ENCODE results near the gene ZNF664. TPM values are rescaled to one million over a fixed set of nuclear protein-coding genes. Genes with fewer than 3 reads are reported as not detected.

ZNF664 gene
- total RNA-seq, 2 experiments from 2014 or later, result 41.3 to 46.6 TPM

DNA sequence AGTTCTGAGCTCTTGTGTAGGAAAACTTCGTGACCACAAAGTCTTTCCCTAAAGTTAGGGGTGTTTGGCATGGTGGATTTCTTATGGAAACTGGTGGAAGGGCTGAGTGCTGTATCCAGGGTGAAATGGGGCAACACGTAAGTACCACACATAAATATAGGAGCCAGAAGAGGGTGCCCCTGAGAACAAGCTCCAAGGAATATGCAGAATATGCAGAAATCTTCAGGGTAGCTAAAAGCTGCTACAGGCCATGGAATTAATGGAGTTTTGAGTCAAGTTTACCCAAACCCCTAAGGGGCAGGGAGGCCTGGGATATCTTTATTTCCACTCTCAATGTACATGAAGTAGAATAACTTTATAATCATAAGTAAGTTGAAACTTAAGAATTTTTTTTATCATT lies 44.0 kb downstream of the ZNF664 start:
- Mint-ChIP-seq H3K9me3 (no peaks in the 10 kb centered on the region), H3K4me3 (no peak overlapping the region), H3K27ac (no peak overlapping the region), H3K36me3 (ENCODE audit: low read depth) (peaks cover 18% of the 10 kb centered on the region), H3K4me1 (no peaks in the 10 kb centered on the region), H3K27me3 (no peaks in the 10 kb centered on the region)
- ChIA-PET CTCF (no interaction called here), POLR2A (no interaction called here)
- DNase-seq, result no peak

GRCh38 chr12:124018539-124018938 lies 45.5 kb downstream of the ZNF664 start:
- H3K4me1 Mint-ChIP-seq, result no peaks in the 10 kb centered on the region
- POLR2A ChIA-PET, result interaction anchor here (0.6 kb wide), 1 partner anchor 310 kb away, joined by 5 read pairs; no protein-coding TSS in a partner anchor

DNA sequence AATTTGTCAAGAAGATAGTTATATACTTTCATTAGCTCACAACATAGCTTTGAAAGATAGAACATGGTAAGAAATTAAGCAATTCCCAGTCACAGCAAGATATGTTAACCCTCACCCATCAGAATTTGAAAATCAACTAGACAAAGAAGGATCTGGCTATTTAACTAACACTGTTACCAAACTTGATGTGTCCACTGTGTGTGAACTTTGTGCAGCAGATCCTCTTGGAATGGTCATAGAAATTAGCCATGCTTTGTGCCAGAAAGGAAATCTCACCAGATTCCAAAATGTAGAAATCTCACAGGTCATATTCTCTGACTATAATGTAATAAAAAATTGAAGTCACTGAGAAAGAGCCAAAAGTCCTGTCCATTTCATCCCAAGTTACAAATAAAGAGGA lies 46.1 kb downstream of the ZNF664 start:
- Mint-ChIP-seq H3K36me3 (ENCODE audit: low read depth) (peaks cover 5% of the 10 kb centered on the region), H3K27ac (no peak overlapping the region), H3K4me3 (no peak overlapping the region), H3K27me3 (no peaks in the 10 kb centered on the region), H3K4me1 (peaks cover 1% of the 10 kb centered on the region), H3K9me3 (no peaks in the 10 kb centered on the region)
- ChIA-PET POLR2A (no interaction called here), CTCF (interaction anchor here (1.2 to 1.9 kb wide), 2 partner anchors 15 to 175 kb away, joined by 3 to 4 read pairs; no protein-coding TSS in a partner anchor)
- no peak for DNase-seq

More at GRCh38 chr12:124018539-124018938, 45.5 kb downstream of the ZNF664 start:
- H3K4me3 Mint-ChIP-seq, result no peak overlapping the region
- peaks cover 5% of the 10 kb centered on the region for H3K36me3 Mint-ChIP-seq (ENCODE audit: low read depth)
- H3K27me3 Mint-ChIP-seq, result no peaks in the 10 kb centered on the region
- H3K27ac Mint-ChIP-seq, result no peak overlapping the region
- no peaks in the 10 kb centered on the region for H3K9me3 Mint-ChIP-seq
- no peak for DNase-seq
- CTCF ChIA-PET, result interaction anchor here (1.2 to 1.9 kb wide), 2 partner anchors 14 to 174 kb away, joined by 3 to 4 read pairs; no protein-coding TSS in a partner anchor

DNA sequence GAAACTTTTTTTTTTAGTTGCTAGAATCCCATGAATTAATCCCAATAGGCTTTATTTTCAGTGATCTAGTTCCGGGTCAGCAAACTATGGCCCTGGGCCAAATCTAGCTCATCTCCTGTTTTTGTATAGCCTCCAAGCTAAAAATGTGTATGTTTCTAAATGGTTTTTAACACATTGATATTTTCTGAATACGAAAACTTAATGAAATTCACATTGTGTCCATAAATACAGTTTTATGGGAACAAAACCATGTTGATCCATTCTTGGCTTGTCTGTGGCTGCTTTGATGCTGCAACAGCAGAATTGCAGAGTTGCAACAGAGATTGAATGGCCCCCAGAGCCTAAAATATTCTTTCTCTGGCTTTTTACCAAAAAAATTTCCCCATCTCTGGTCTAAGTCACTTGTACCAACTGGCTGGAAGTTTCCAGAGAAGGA lies 47.5 kb downstream of the ZNF664 start:
- Mint-ChIP-seq H3K4me1 (peaks cover 2% of the 10 kb centered on the region), H3K27me3 (no peaks in the 10 kb centered on the region), H3K27ac (no peak overlapping the region), H3K4me3 (no peak overlapping the region), H3K9me3 (no peaks in the 10 kb centered on the region), H3K36me3 (ENCODE audit: low read depth) (no peaks in the 10 kb centered on the region)
- ChIA-PET POLR2A (no interaction called here), CTCF (interaction anchor here (1.9 kb wide), 1 partner anchor 16 kb away, joined by 4 read pairs; no protein-coding TSS in a partner anchor)
- DNase-seq, result no peak

DNA sequence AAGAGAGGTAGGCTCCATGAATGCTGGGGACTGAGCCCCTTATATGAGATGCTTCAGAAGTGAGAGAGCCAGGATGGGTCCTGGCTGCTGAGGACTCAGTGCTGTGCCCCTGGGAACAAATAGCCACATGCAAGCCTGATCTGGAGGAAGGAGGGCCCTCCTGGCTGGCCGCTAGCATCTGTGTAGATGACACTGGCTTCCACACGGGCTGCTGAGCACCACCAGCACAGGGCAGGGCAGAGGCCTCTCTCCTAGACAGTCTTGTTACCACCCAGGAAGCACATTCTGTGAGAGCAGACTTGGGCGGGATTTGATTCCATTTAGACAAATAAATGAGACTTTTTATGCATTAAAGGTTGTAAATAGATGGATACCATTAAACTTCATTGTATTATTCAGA lies 48.0 kb downstream of the ZNF664 start:
- Mint-ChIP-seq H3K27me3 (no peaks in the 10 kb centered on the region), H3K4me3 (no peak overlapping the region), H3K27ac (no peak overlapping the region), H3K4me1 (peaks cover 2% of the 10 kb centered on the region), H3K36me3 (ENCODE audit: low read depth) (no peaks in the 10 kb centered on the region), H3K9me3 (no peaks in the 10 kb centered on the region)
- no peak for DNase-seq
- ChIA-PET CTCF (no interaction called here), POLR2A (no interaction called here)

- Mint-ChIP-seq H3K4me1 (peaks cover 2% of the 10 kb centered on the region), H3K27me3 (no peaks in the 10 kb centered on the region), H3K4me3 (no peak overlapping the region), H3K36me3 (ENCODE audit: low read depth) (no peaks in the 10 kb centered on the region), H3K9me3 (no peaks in the 10 kb centered on the region), H3K27ac (no peak overlapping the region)
- CTCF ChIA-PET, result interaction anchor here (0.6 kb wide), 1 partner anchor 622 kb away, joined by 4 read pairs; no protein-coding TSS in a partner anchor
- POLR2A ChIA-PET, result no interaction called here
- DNase-seq, result no peak
Observed at GRCh38 chr12:124022161-124022560, 49.1 kb downstream of the ZNF664 start.

DNA sequence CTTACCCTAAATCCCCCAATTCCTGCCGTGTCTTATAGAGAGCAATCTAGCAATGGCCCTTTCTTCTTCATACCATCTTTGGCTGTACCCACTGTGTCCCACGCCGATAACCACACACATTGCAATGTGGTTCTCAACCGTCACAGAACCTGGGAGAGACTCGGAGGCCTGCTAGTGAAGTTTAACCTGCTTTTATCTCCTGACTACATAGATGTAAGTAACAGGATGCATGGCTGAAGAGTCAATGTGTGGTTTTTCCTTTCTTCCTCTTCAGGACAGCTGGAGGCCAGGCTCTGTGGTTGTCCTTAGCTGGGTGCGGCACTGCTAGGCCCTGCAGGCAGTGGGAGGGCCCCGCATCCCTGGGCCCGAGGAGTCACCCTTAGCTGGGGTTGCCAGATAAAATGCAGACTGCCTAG lies 51.3 kb downstream of the ZNF664 start:
- Mint-ChIP-seq H3K27ac (peak overlapping the region; percentile 58), H3K4me1 (peaks cover 10% of the 10 kb centered on the region), H3K27me3 (no peaks in the 10 kb centered on the region), H3K4me3 (no peak overlapping the region), H3K9me3 (no peaks in the 10 kb centered on the region), H3K36me3 (ENCODE audit: low read depth) (no peaks in the 10 kb centered on the region)
- DNase-seq, result no peak
- ChIA-PET CTCF (interaction anchor here (1.1 to 1.3 kb wide), 2 partner anchors 9 kb away, joined by 3 read pairs; no protein-coding TSS in a partner anchor), POLR2A (no interaction called here)

DNA sequence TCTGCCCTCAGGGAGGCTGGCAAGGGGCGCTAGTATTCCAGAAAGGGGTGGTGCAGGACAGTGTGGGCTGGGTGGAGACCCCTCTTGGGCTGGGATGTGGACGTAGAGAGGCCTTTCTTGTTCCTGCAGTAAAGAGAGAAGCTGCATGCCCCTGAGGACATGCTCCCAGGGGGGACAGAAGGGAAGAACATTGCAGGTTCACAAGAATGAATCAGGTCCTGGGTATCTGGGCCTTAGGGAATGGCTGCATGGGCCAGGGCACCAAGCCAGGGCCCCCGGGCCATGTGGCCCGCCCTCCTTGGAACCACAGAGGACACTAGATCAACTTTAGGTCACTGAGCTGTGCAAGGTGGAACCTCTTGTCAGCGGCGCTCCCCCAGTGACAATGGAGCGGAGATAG lies 51.8 kb downstream of the ZNF664 start:
- CTCF ChIA-PET, result interaction anchor here (1.3 kb wide), 1 partner anchor 8 kb away, joined by 3 read pairs; no protein-coding TSS in a partner anchor

GRCh38 chr12:124025661-124026060 lies 52.6 kb downstream of the ZNF664 start:
- Mint-ChIP-seq H3K27ac (no peak overlapping the region), H3K4me1 (peaks cover 10% of the 10 kb centered on the region), H3K36me3 (ENCODE audit: low read depth) (no peaks in the 10 kb centered on the region), H3K9me3 (no peaks in the 10 kb centered on the region), H3K27me3 (no peaks in the 10 kb centered on the region), H3K4me3 (no peak overlapping the region)
- CTCF ChIA-PET, result no interaction called here
- POLR2A ChIA-PET, result no interaction called here
- DNase-seq, result no peak

More for the DNA sequence above, 51.8 kb downstream of the ZNF664 start:
- DNase-seq, result no peak
- Mint-ChIP-seq H3K4me1 (peaks cover 10% of the 10 kb centered on the region), H3K27me3 (no peaks in the 10 kb centered on the region), H3K27ac (peak overlapping the region; percentile 37), H3K9me3 (no peaks in the 10 kb centered on the region), H3K4me3 (no peak overlapping the region), H3K36me3 (ENCODE audit: low read depth) (no peaks in the 10 kb centered on the region)
- POLR2A ChIA-PET, result no interaction called here

DNA sequence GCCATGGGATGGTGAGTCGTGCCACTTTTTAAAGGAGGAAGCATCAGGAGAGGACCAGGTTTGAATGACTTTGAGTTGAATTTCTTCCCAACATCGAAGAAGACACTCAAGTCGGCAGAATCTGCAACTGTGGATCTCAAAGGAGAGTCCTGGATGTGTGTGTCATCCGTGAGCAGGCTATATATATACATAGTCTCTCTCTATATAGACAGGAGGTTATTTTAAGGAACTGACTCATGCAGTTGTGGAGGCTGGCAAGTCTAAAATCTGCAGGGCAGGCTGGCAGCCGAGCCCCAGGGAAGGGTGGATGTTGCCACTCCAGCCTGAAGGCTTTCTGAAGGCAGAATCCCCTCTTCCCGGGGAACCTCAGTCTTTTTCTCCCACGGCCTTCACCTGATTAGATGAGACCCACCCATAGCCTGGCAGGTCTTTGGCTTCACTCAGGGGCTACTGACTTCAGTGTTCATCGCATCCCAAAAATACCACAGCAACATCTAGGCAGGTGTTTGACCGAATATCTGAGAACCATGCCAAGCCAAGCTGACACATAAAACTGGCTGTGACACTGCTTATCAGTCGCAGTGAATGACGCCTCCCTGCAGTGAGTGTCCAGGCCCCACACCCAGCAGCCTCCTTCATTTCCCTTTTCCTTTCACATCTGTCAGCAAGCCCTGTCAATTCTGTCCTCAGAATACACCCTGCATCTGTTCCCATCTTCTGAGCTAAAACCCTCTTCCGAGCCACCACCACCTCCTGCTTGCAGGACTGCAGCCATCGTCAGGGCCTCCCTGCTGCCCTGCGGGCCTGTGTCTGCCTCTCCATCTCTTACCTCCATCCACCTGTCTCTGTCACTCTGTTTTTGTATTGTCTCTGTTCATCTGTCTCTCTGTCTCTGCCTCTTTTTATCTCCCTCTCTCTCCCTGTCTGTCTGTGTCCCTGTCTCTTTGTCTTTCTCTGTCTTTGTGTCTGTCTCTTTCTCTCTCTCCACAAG lies 54.0 kb downstream of the ZNF664 start:
- H3K27ac Mint-ChIP-seq, result no peak overlapping the region
- ChIA-PET CTCF (interaction anchor here (1.3 kb wide), 1 partner anchor 740 kb away, joined by 3 read pairs; no protein-coding TSS in a partner anchor), POLR2A (no interaction called here)
- H3K36me3 Mint-ChIP-seq (ENCODE audit: low read depth), result no peaks in the 10 kb centered on the region
- H3K4me3 Mint-ChIP-seq, result no peak overlapping the region
- no peaks in the 10 kb centered on the region for H3K27me3 Mint-ChIP-seq
- H3K9me3 Mint-ChIP-seq, result no peaks in the 10 kb centered on the region
- peaks cover 10% of the 10 kb centered on the region for H3K4me1 Mint-ChIP-seq
- DNase-seq, result no peak

- ChIA-PET POLR2A (no interaction called here), CTCF (interaction anchor here (0.9 to 1.3 kb wide), 2 partner anchors 19 to 739 kb away, joined by 3 read pairs; no protein-coding TSS in a partner anchor)
- no peak for DNase-seq
- Mint-ChIP-seq H3K4me3 (no peak overlapping the region), H3K36me3 (ENCODE audit: low read depth) (no peaks in the 10 kb centered on the region), H3K27ac (no peak overlapping the region), H3K9me3 (no peaks in the 10 kb centered on the region), H3K27me3 (no peaks in the 10 kb centered on the region), H3K4me1 (peaks cover 10% of the 10 kb centered on the region)
Observed at GRCh38 chr12:124027753-124028554, 54.9 kb downstream of the ZNF664 start.

- H3K9me3 Mint-ChIP-seq, result no peaks in the 10 kb centered on the region
- DNase-seq, result no peak
- H3K4me3 Mint-ChIP-seq, result no peak overlapping the region
- no peaks in the 10 kb centered on the region for H3K36me3 Mint-ChIP-seq (ENCODE audit: low read depth)
- POLR2A ChIA-PET, result no interaction called here
- H3K27ac Mint-ChIP-seq, result no peak overlapping the region
- CTCF ChIA-PET, result interaction anchor here (0.9 to 1.3 kb wide), 2 partner anchors 18 to 738 kb away, joined by 3 read pairs; no protein-coding TSS in a partner anchor
- peaks cover 10% of the 10 kb centered on the region for H3K4me1 Mint-ChIP-seq
- H3K27me3 Mint-ChIP-seq, result no peaks in the 10 kb centered on the region
Observed at GRCh38 chr12:124028555-124028925, 55.5 kb downstream of the ZNF664 start.

All from activated CD4-positive, alpha-beta T cell treated with anti-CD3 and anti-CD28 coated beads, Interleukin-2, amount 10 ng/mL, durations not matched to agents 7 days and 5 days (primary cell).